ENCODE results near the gene METTL25B. TPM values are rescaled to one million over a fixed set of nuclear protein-coding genes. Genes with fewer than 3 reads are reported as not detected.

The METTL25B gene
- total and polyA plus RNA-seq, 2 of the 13 experiments (the other 11 are each of a cell fraction or from before 2014, with no cell fraction given) = 11.9 to 24.0 TPM

DNA sequence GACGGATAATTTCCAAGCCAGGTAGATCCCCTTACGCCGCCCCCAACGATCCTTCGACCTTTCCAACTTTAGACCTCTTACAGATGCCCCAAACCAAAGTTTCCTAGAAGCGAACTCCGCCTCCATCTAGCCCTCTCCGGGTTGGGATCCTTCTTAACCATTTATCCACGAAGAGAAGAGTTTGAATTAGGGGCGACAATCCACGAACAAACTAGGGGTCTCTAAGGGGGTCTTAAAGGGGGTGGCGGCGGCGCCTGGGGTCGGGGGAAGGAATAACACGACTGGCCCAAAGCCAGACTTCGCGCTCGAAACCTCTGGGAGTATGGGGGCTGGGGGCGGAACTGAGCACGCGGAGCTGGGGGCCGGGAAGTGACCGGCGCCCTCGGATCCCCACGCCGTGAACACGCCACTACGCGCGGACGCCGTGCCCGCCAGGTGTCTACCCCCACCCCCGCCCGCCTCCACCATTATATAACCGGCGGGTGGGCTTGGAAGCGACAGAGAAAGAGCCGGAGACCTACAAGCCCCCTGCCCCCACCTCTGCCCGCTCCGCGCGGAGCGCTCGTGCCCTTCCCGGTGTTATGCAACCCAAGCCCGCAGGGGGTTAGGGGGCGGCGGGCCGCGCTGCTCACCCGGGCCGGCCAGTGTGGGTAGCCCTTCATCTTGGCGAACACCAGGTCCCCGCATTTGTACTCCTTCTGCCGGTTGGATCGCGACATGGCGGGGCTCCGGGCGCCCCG lies 22.6 kb downstream of the METTL25B start (continued):
- TF ChIP-seq ZNF670 (CRISPR knock-in tag; IDR thresholded peaks at IDR 0.05; ENCODE audit: borderline replicate concordance) (no peak), ZNF746 (CRISPR knock-in tag; IDR thresholded peaks at IDR 0.05) (no peak), ARNT2 (CRISPR knock-in tag; IDR thresholded peaks at IDR 0.05; ENCODE audit: low read depth) (no peak), MAZ (IDR thresholded peaks at IDR 0.05; ENCODE audit: borderline replicate concordance, low read depth, low read length) (no peak; the same call in 1 of the 2 replicates), MAZ (CRISPR knock-in tag; IDR thresholded peaks at IDR 0.05; ENCODE audit: low read depth) (no peak), TAF1 (CRISPR knock-in tag; IDR thresholded peaks at IDR 0.05) (peak; percentile 32; the same call in 1 of the 2 replicates), ZFYVE20 (CRISPR knock-in tag; IDR thresholded peaks at IDR 0.05; ENCODE audit: borderline replicate concordance, low read depth) (no peak), ZC3H4 (CRISPR knock-in tag; IDR thresholded peaks at IDR 0.05; ENCODE audit: borderline replicate concordance) (no peak), ZNF564 (CRISPR knock-in tag; IDR thresholded peaks at IDR 0.05) (peak; percentile 70; the same call in 1 of the 2 replicates), ZEB1 (IDR thresholded peaks at IDR 0.05; ENCODE audit: insufficient replicate concordance, low read depth) (peak; percentile 13), TAF15 (IDR thresholded peaks at IDR 0.05; ENCODE audit: low read depth, low read length, poor library complexity, severe bottlenecking) (peak; percentile 37), ZNF317 (CRISPR knock-in tag; IDR thresholded peaks at IDR 0.05) (peak; percentile 45; the same call in 1 of the 2 replicates), HDAC6 (IDR thresholded peaks at IDR 0.05; ENCODE audit: low read depth, low read length) (no peak), DR1 (CRISPR knock-in tag; IDR thresholded peaks at IDR 0.05) (peak; percentile 10; the same call in 1 of the 2 replicates), POGZ (CRISPR knock-in tag; IDR thresholded peaks at IDR 0.05) (no peak), ELF3 (CRISPR knock-in tag; IDR thresholded peaks at IDR 0.05) (0 out of 2 replicates have a peak, but pooled peaks have one; percentile 30), ZNF841 (CRISPR knock-in tag; IDR thresholded peaks at IDR 0.05; ENCODE audit: borderline replicate concordance) (peak; percentile 78; the same call in 1 of the 2 replicates), ZFP41 (CRISPR knock-in tag; IDR thresholded peaks at IDR 0.05; ENCODE audit: borderline replicate concordance) (no peak), ZNF441 (CRISPR knock-in tag; IDR thresholded peaks at IDR 0.05; ENCODE audit: borderline replicate concordance) (no peak)
- TF ChIP-seq, protein P1, sequence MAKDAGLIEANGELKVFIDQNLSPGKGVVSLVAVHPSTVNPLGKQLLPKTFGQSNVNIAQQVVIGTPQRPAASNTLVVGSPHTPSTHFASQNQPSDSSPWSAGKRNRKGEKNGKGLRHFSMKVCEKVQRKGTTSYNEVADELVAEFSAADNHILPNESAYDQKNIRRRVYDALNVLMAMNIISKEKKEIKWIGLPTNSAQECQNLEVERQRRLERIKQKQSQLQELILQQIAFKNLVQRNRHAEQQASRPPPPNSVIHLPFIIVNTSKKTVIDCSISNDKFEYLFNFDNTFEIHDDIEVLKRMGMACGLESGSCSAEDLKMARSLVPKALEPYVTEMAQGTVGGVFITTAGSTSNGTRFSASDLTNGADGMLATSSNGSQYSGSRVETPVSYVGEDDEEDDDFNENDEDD (CRISPR knock-in tag; IDR thresholded peaks at IDR 0.05; ENCODE audit: borderline replicate concordance) = no peak
- TF ChIP-seq, protein P2, sequence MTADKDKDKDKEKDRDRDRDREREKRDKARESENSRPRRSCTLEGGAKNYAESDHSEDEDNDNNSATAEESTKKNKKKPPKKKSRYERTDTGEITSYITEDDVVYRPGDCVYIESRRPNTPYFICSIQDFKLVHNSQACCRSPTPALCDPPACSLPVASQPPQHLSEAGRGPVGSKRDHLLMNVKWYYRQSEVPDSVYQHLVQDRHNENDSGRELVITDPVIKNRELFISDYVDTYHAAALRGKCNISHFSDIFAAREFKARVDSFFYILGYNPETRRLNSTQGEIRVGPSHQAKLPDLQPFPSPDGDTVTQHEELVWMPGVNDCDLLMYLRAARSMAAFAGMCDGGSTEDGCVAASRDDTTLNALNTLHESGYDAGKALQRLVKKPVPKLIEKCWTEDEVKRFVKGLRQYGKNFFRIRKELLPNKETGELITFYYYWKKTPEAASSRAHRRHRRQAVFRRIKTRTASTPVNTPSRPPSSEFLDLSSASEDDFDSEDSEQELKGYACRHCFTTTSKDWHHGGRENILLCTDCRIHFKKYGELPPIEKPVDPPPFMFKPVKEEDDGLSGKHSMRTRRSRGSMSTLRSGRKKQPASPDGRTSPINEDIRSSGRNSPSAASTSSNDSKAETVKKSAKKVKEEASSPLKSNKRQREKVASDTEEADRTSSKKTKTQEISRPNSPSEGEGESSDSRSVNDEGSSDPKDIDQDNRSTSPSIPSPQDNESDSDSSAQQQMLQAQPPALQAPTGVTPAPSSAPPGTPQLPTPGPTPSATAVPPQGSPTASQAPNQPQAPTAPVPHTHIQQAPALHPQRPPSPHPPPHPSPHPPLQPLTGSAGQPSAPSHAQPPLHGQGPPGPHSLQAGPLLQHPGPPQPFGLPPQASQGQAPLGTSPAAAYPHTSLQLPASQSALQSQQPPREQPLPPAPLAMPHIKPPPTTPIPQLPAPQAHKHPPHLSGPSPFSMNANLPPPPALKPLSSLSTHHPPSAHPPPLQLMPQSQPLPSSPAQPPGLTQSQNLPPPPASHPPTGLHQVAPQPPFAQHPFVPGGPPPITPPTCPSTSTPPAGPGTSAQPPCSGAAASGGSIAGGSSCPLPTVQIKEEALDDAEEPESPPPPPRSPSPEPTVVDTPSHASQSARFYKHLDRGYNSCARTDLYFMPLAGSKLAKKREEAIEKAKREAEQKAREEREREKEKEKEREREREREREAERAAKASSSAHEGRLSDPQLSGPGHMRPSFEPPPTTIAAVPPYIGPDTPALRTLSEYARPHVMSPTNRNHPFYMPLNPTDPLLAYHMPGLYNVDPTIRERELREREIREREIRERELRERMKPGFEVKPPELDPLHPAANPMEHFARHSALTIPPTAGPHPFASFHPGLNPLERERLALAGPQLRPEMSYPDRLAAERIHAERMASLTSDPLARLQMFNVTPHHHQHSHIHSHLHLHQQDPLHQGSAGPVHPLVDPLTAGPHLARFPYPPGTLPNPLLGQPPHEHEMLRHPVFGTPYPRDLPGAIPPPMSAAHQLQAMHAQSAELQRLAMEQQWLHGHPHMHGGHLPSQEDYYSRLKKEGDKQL (CRISPR knock-in tag; IDR thresholded peaks at IDR 0.05; ENCODE audit: low read depth) = 0 out of 2 replicates have a peak, but pooled peaks have one; percentile 4

All from HepG2 (cell line).